SU-DHL-6 (cell line): ENCODE results near the gene TRAF4.

Source experiments
- H2AFZ ChIP-seq: fragments of 200-600 bp; sonication (generic); 2 replicates; pipeline ENCODE4 v1.6.1; 2014; ENCODE audit warnings: low read depth, mild to moderate bottlenecking, moderate library complexity, mixed read lengths, antibody characterized with exemption, low read length; ENCODE audit not compliant: severe bottlenecking
- H3F3A ChIP-seq: fragments of 200-600 bp; shearing (Covaris generic); 2 replicates; pipeline ENCODE4 v1.6.0; 2016; ENCODE audit warnings: antibody characterized with exemption, mild to moderate bottlenecking; ENCODE audit not compliant: insufficient read depth
- H3K27ac ChIP-seq: fragments of 200-600 bp; sonication (generic); 2 replicates; pipeline ENCODE4 v1.5.1; 2016; ENCODE audit warnings: low read depth, mild to moderate bottlenecking, low read length, moderate library complexity, mixed read lengths
- H3K27me3 ChIP-seq: fragments of 200-600 bp; sonication (generic), shearing (Covaris generic); 2 replicates; pipeline ENCODE4 v1.6.0; 2014; ENCODE audit warnings: mild to moderate bottlenecking, low read length
- H3K36me3 ChIP-seq: fragments of 200-600 bp; sonication (generic); 2 replicates; pipeline ENCODE4 v1.6.1; 2014; ENCODE audit warnings: mild to moderate bottlenecking, low read length, mixed read lengths
- H3K4me2 ChIP-seq: fragments of 300-600, 200-600 bp; shearing (Covaris generic), sonication (generic); 2 replicates; pipeline ENCODE4 v1.6.0; 2014; ENCODE audit warnings: low read length, low read depth, mild to moderate bottlenecking; ENCODE audit not compliant: poor library complexity, severe bottlenecking
- H3K4me3 ChIP-seq: fragments of 200-600 bp; sonication (generic); 2 replicates; pipeline ENCODE4 v1.5.1; 2014; ENCODE audit warnings: antibody characterized with exemption, low read length, mild to moderate bottlenecking, mixed read lengths; ENCODE audit not compliant: insufficient read depth, poor library complexity, severe bottlenecking
- H3K79me2 ChIP-seq: fragments of 200-600 bp; sonication (generic); 2 replicates; pipeline ENCODE4 v1.6.1; 2014; ENCODE audit warnings: mild to moderate bottlenecking, low read length, moderate library complexity; ENCODE audit not compliant: insufficient read depth
- H3K9ac ChIP-seq: fragments of 200-600 bp; sonication (generic); 2 replicates; pipeline ENCODE4 v1.7.0; 2014; ENCODE audit warnings: mild to moderate bottlenecking, low read length
- H3K9me2 ChIP-seq: fragments of 200-600 bp; sonication (generic); replicated peaks from 2 replicates; pipeline ENCODE4 v1.6.1; 2014; ENCODE audit warnings: low read length; ENCODE audit not compliant: insufficient read depth
- H3K9me3 ChIP-seq: fragments of 200-600 bp; sonication (generic); 2 replicates; pipeline ENCODE4 v1.6.1; 2014; ENCODE audit warnings: low read length, mixed read lengths; ENCODE audit not compliant: insufficient read depth
- H4K20me1 ChIP-seq: fragments of 200-600 bp; sonication (generic); 2 replicates; pipeline ENCODE4 v1.6.1; 2014; ENCODE audit warnings: low read depth, mild to moderate bottlenecking, antibody characterized with exemption, low read length, moderate library complexity, mixed read lengths
- EZH2phosphoT487 ChIP-seq: fragments of 200-600 bp; sonication (generic), shearing (Covaris generic); conservative IDR thresholded peaks from 2 replicates; pipeline ENCODE4 v1.6.1; 2018; ENCODE audit warnings: mild to moderate bottlenecking, antibody characterized with exemption, low read length, moderate library complexity, mixed read lengths
- TF ChIP-seq, protein P1 (sequence below): fragments of 200-600 bp; sonication (generic); IDR thresholded peaks from one replicate; pipeline ENCODE4 v1.5.1; 2017; ENCODE audit warnings: antibody characterized with exemption, mild to moderate bottlenecking, low read length, moderate library complexity; ENCODE audit not compliant: insufficient read depth, poor library complexity, severe bottlenecking

Gene TRAF4

GRCh38 chr17:28703552-28704218 is 40.1 kb upstream of the TRAF4 start:
- Histone ChIP-seq H4K20me1 (no peaks in the 10 kb centered on the region), H3K9me2 (no peaks in the 10 kb centered on the region), H3K9ac (no peak overlapping the region), H3K9me3 (no peaks in the 10 kb centered on the region), H2AFZ (no peak overlapping the region), H3K27ac (no peak overlapping the region), H3F3A (no peaks in the 10 kb centered on the region; the same call in 1 of the 2 replicates), H3K36me3 (no peaks in the 10 kb centered on the region; the same call in 1 of the 2 replicates), H3K27me3 (no peaks in the 10 kb centered on the region), H3K4me3 (no peak overlapping the region), H3K4me2 (no peak overlapping the region), H3K79me2 (no peaks in the 10 kb centered on the region)
- TF ChIP-seq, protein P1, sequence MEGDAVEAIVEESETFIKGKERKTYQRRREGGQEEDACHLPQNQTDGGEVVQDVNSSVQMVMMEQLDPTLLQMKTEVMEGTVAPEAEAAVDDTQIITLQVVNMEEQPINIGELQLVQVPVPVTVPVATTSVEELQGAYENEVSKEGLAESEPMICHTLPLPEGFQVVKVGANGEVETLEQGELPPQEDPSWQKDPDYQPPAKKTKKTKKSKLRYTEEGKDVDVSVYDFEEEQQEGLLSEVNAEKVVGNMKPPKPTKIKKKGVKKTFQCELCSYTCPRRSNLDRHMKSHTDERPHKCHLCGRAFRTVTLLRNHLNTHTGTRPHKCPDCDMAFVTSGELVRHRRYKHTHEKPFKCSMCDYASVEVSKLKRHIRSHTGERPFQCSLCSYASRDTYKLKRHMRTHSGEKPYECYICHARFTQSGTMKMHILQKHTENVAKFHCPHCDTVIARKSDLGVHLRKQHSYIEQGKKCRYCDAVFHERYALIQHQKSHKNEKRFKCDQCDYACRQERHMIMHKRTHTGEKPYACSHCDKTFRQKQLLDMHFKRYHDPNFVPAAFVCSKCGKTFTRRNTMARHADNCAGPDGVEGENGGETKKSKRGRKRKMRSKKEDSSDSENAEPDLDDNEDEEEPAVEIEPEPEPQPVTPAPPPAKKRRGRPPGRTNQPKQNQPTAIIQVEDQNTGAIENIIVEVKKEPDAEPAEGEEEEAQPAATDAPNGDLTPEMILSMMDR = no peak
- TF ChIP-seq EZH2phosphoT487 = no peak

DNA sequence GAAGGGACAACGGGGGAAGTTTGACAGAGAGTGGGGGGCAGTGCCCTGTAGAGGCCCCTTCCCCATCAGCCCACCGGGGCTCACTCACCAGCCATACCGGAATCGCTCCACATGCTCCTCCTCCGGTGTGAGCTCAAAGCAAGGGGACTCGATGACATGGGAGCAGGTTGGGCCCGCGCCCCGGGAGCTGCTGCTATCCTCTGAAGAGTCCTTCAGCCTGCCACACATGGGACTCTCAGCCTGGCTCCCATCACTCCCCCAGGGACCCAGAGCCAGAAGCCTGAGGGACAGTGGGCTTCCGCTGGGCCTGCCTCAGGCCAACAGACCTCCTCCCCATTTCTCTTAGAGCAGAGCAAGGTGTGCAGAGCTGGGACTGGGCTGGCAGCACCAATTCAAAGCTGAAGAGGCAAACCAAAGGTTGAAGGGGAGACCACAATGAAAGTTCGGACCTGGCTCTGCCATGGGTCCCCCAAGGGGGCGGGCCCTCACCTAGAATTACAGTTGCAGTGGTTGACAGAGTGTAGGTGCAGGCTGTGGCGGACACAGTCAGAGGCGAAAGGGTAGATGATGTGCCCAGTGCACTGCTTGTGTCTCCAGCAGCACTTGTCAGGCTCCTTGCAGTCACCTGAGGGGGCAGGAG is 39.5 kb upstream of the TRAF4 start:
- Histone ChIP-seq H3K27ac (no peak overlapping the region), H3K9me2 (no peaks in the 10 kb centered on the region)

DNA sequence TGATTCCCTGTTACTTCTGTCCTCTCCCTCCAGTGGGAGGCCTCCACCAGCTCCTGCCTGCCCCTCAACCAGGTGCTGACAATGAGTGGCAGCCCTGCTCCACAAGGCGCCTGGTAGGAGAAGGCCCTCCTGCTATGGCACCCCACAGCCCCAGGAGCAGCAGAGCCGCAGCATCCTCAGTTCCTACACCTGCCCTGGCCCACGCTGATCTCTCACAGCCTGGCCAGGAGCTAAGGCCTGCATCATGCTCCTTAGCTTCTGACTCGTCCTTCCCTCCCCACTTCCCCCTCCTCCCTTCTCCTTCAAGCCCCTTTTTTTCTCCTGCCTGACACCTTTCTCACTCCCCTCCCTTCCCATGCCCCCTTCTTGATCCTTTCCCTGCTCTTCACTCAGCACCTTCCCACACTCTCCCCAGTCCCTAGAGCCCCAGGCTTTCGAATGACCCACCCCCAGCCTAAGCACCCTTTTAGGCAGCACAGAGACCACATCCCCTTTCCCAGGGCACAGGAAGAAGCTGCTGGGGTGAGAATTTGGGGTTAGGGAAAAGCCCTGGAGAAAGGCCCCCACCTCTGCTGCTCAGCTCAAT is 38.6 kb upstream of the TRAF4 start:
- no peaks in the 10 kb centered on the region for H3K36me3 ChIP-seq
- no peak overlapping the region for H3K4me3 ChIP-seq
- H3K79me2 ChIP-seq = no peaks in the 10 kb centered on the region
- no peak for TF ChIP-seq EZH2phosphoT487
- TF ChIP-seq, protein P1 = no peak
- no peaks in the 10 kb centered on the region for H3K9me2 ChIP-seq
- H3K27ac ChIP-seq = no peak overlapping the region
- no peaks in the 10 kb centered on the region for H3K27me3 ChIP-seq
- H3F3A ChIP-seq = no peaks in the 10 kb centered on the region; the same call in 1 of the 2 replicates
- H3K9ac ChIP-seq = no peak overlapping the region
- no peak overlapping the region for H3K4me2 ChIP-seq
- H4K20me1 ChIP-seq = no peaks in the 10 kb centered on the region
- no peak overlapping the region for H2AFZ ChIP-seq
- no peaks in the 10 kb centered on the region for H3K9me3 ChIP-seq

More for the DNA sequence above, 39.5 kb upstream of the TRAF4 start:
- H3K9ac ChIP-seq = no peak overlapping the region
- H3K79me2 ChIP-seq = no peaks in the 10 kb centered on the region
- no peak overlapping the region for H3K4me2 ChIP-seq
- H2AFZ ChIP-seq = no peak overlapping the region
- H3K36me3 ChIP-seq = no peaks in the 10 kb centered on the region; the same call in 1 of the 2 replicates
- H3F3A ChIP-seq = no peaks in the 10 kb centered on the region; the same call in 1 of the 2 replicates
- H4K20me1 ChIP-seq = no peaks in the 10 kb centered on the region
- no peaks in the 10 kb centered on the region for H3K27me3 ChIP-seq
- H3K4me3 ChIP-seq = no peak overlapping the region
- TF ChIP-seq, protein P1 = no peak
- TF ChIP-seq EZH2phosphoT487 = no peak
- no peaks in the 10 kb centered on the region for H3K9me3 ChIP-seq
